A673 (cell line): Measurements from ENCODE around the gene ANLN.

Experiments
- EZH2 ChIP-seq: fragments of 200-600 bp; sonication (generic); IDR thresholded peaks from 2 replicates; pipeline ENCODE4 v1.6.1; 2017; ENCODE audit warnings: borderline replicate concordance, low read depth, mild to moderate bottlenecking, mixed read lengths, antibody characterized with exemption, low read length; ENCODE audit not compliant: poor library complexity, severe bottlenecking
- TF ChIP-seq, protein P1 (sequence below): fragments of 300-800, 200-600 bp; sonication (generic); conservative IDR thresholded peaks from 2 replicates; pipeline ENCODE4 v1.5.1; 2017; ENCODE audit warnings: low read depth, mild to moderate bottlenecking, antibody characterized with exemption, low read length, moderate library complexity, mixed read lengths

DNA sequence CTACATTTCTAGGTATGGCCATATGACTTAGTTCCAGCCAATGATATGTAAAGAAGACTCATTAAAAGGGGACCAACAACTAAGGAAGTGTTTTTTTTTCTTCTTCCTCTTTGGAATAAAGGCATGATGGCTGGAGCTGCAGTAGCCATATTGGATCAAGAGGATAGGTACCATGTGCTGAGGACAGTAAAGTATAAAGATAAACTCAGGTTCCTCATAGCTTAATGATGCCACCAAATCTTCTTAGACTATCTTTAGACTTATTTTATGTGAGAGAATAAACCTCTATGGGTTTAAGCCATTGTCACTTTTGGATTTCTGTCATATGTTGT, 85.3 kb downstream of the ANLN start:
- TF ChIP-seq, protein P1, sequence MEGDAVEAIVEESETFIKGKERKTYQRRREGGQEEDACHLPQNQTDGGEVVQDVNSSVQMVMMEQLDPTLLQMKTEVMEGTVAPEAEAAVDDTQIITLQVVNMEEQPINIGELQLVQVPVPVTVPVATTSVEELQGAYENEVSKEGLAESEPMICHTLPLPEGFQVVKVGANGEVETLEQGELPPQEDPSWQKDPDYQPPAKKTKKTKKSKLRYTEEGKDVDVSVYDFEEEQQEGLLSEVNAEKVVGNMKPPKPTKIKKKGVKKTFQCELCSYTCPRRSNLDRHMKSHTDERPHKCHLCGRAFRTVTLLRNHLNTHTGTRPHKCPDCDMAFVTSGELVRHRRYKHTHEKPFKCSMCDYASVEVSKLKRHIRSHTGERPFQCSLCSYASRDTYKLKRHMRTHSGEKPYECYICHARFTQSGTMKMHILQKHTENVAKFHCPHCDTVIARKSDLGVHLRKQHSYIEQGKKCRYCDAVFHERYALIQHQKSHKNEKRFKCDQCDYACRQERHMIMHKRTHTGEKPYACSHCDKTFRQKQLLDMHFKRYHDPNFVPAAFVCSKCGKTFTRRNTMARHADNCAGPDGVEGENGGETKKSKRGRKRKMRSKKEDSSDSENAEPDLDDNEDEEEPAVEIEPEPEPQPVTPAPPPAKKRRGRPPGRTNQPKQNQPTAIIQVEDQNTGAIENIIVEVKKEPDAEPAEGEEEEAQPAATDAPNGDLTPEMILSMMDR = no peak
- TF ChIP-seq EZH2 = no peak
